K562 (cell line): Measurements from ENCODE around the gene ZNF691. TPM values are rescaled to one million over a fixed set of nuclear protein-coding genes. Genes with fewer than 3 reads are reported as not detected.

ENCODE experiments used
- AFF4 ChIP-seq: sonication (generic); formaldehyde crosslinking; IDR thresholded peaks from 2 replicates; pipeline ENCODE4 v1.8.0; 2023; ENCODE audit warnings: mild to moderate bottlenecking, missing genetic modification reagents
- CCAR2 ChIP-seq: fragments of 200-400 bp; formaldehyde crosslinking; IDR thresholded peaks from 2 replicates; pipeline ENCODE4 v1.6.1; 2017; ENCODE audit warnings: mild to moderate bottlenecking, low read depth, low read length
- ETV1 ChIP-seq: fragments of 450-650 bp; conservative IDR thresholded peaks from 2 replicates; pipeline ENCODE4 v1.6.1; 2016; ENCODE audit warnings: missing genetic modification characterization, control low read depth, low read depth, missing compliant biosample characterization
- FOXA1 ChIP-seq: fragments of 450-650 bp; IDR thresholded peaks from 2 replicates; pipeline ENCODE4 v1.6.1; 2016; ENCODE audit warnings: mild to moderate bottlenecking, borderline replicate concordance
- FOXK2 ChIP-seq, 2 experiments: fragments of 450-650 bp; IDR thresholded peaks in 1 of 2; conservative IDR thresholded peaks in 1 of 2; 2 replicates each; pipeline ENCODE4 v1.6.1; 2016; ENCODE audit warnings: low read depth in 2 of 2, mild to moderate bottlenecking in 1 of 2
- GTF2A2 ChIP-seq: IDR thresholded peaks from 2 replicates; pipeline ENCODE4 v1.6.1; 2016; ENCODE audit warnings: mild to moderate bottlenecking, missing genetic modification characterization, missing compliant biosample characterization
- JUND ChIP-seq, 2 experiments: IDR thresholded peaks; 2 replicates in 1 of 2; 3 replicates in 1 of 2; pipeline ENCODE4 v1.6.1; 2011; ENCODE audit warnings: borderline replicate concordance in 2 of 2, low read depth in 2 of 2, low read length in 2 of 2, improper control_type of control experiment in 1 of 2, missing biosample characterization in 1 of 2, missing genetic modification characterization in 1 of 2, missing genetic modification reagents in 1 of 2
- NFIC ChIP-seq: fragments of 450-650 bp; IDR thresholded peaks from 2 replicates; pipeline ENCODE4 v1.6.1; 2017; ENCODE audit warnings: mild to moderate bottlenecking, inconsistent platforms
- RB1 ChIP-seq: fragments of 450-650 bp; IDR thresholded peaks from 2 replicates; pipeline ENCODE4 v1.6.1; 2017; ENCODE audit warnings: low read depth, mild to moderate bottlenecking
- TRIM24 ChIP-seq, 2 experiments: fragments of 450-650 bp; IDR thresholded peaks; 2 replicates each; pipeline ENCODE4 v1.6.1; 2016
- USF2 ChIP-seq: sonication (generic); formaldehyde crosslinking; IDR thresholded peaks from 2 replicates; pipeline ENCODE4 v1.5.0; 2020; ENCODE audit warnings: missing genetic modification reagents
- ZFP30 ChIP-seq: fragments of 250-450 bp; sonication (Bioruptor Pico); IDR thresholded peaks from 2 replicates; pipeline ENCODE4 v1.8.0; 2022; ENCODE audit warnings: moderate library complexity, mild to moderate bottlenecking, inconsistent platforms, borderline replicate concordance
- ZNF140 ChIP-seq: fragments of 250-450 bp; sonication (Bioruptor Pico); IDR thresholded peaks from 2 replicates; pipeline ENCODE4 v1.8.0; 2021; ENCODE audit warnings: moderate library complexity, mild to moderate bottlenecking, inconsistent platforms
- ZNF175 ChIP-seq: fragments of 200-800 bp; sonication (Bioruptor generic); IDR thresholded peaks from 2 replicates; pipeline ENCODE4 v1.6.1; 2016; ENCODE audit warnings: low read depth, mild to moderate bottlenecking, missing genetic modification characterization, missing compliant biosample characterization
- ZNF407 ChIP-seq: fragments of 450-650 bp; IDR thresholded peaks from 2 replicates; pipeline ENCODE4 v1.6.1; 2016; ENCODE audit warnings: low read depth
- ZNF445 ChIP-seq: fragments of 250-450 bp; sonication (Bioruptor Pico); IDR thresholded peaks from 2 replicates; pipeline ENCODE4 v1.4.0; 2020; ENCODE audit warnings: low read depth, mild to moderate bottlenecking, moderate library complexity
- polyA plus RNA-seq, 8 experiments: library from polyadenylated mRNA; depleted of rRNA in 4 of 8; stranded (reverse) in 5 of 8; unstranded in 3 of 8; fragments of >200 nt; fragmentation: Nextera tagmentation in 2 of 8; fragmentation: Illumina TruSeq in 1 of 8; extraction: Ambion mirVana in 2 of 8; extraction: Trizol in 1 of 8; gene quantifications; 2 replicates each; pipeline versions ENCODE4 v1.2.1 to v1.2.3, GENCODE V29; 2011 to 2014; ENCODE audit warnings: inconsistent platforms in 1 of 8, missing spikeins in 1 of 8
- total RNA-seq, 7 experiments: library from RNA; depleted of rRNA in 6 of 7; stranded (reverse); fragments of >200 nt in 6 of 7; fragmentation: Illumina TruSeq in 2 of 7; extraction: Trizol in 2 of 7; gene quantifications; 2 replicates each; pipeline versions ENCODE4 v1.2.1 to v1.2.3, GENCODE V29; 2011 to 2021; ENCODE audit warnings: low replicate concordance in 1 of 7

Gene ZNF691
- total and polyA plus RNA-seq, 9 of the 15 experiments (the other 6 are each of a cell fraction or from before 2014, with no cell fraction given): 10.7 to 30.4 (median 14.8) TPM

- TF ChIP-seq ETV1 (tag): no peak
- no peak for TF ChIP-seq AFF4
- no peak for TF ChIP-seq ZNF445 (CRISPR knock-in tag)
- TF ChIP-seq TRIM24 (IDR thresholded peaks at IDR 0.05): no peak
- TF ChIP-seq NFIC: no peak; the same call in 1 of the 2 replicates
- no peak for TF ChIP-seq CCAR2
- TF ChIP-seq RB1: no peak
- no peak for TF ChIP-seq GTF2A2 (tag)
- TF ChIP-seq USF2 (CRISPR knock-in tag): no peak
- no peak for TF ChIP-seq JUND (IDR thresholded peaks at IDR 0.05; ENCODE audit: borderline replicate concordance, low read depth, low read length)
- TF ChIP-seq JUND (tag; IDR thresholded peaks at IDR 0.05; ENCODE audit: borderline replicate concordance, low read depth, low read length): no peak
- TF ChIP-seq ZNF407: 0 out of 2 replicates have a peak, but pooled peaks have one; percentile 12
- no peak for TF ChIP-seq FOXK2 (conservative IDR thresholded peaks at IDR 0.05 in 1 of 2, IDR thresholded peaks at IDR 0.05 in 1 of 2; ENCODE audit: low read depth in 2 of 2)
- TF ChIP-seq ZNF175 (CRISPR knock-in tag): no peak
- TF ChIP-seq ZFP30 (CRISPR knock-in tag): no peak
- TF ChIP-seq FOXA1: no peak
- no peak for TF ChIP-seq ZNF140 (CRISPR knock-in tag)
Observed at GRCh38 chr1:42847111-42847595, 740 bp downstream of the ZNF691 start (continued).
